Natural killer cell (primary cell): ENCODE data around the gene PRUNE1. TPM values are rescaled to one million over a fixed set of nuclear protein-coding genes. Genes with fewer than 3 reads are reported as not detected.
A peak's percentile ranks its signal among the peaks of the same experiment; 100 is the strongest.

ENCODE experiments used
- ATAC-seq, 3 donors: fragments of 150-1000 bp in 2 of 3; fragments of 200-7000 bp in 1 of 3; cut with Tn5 transposase; 1 replicate in 1 of 3; 2 replicates in 2 of 3; pipeline ENCODE4 v1.10.0; 2021; ENCODE audit warnings: mild to moderate bottlenecking in 2 of 3, moderate library complexity in 2 of 3
- DNase-seq, 2 donors: peaks; one replicate each; pipeline versions ENCODE4 v3.0.0 to v3.0.0-alpha.2; 2013 to 2021; ENCODE audit warnings: mixed read lengths in 1 of 2
- H3K27ac ChIP-seq: one replicate; pipeline ENCODE4 v1.5.1; 2013; ENCODE audit warnings: mild to moderate bottlenecking, low read length
- H3K27me3 ChIP-seq: one replicate; pipeline ENCODE4 v1.6.1; 2013; ENCODE audit warnings: low read length; ENCODE audit not compliant: control insufficient read depth, insufficient read depth
- H3K36me3 ChIP-seq: one replicate; pipeline ENCODE4 v1.6.1; 2013; ENCODE audit warnings: low read length; ENCODE audit not compliant: control insufficient read depth, insufficient read depth
- H3K4me1 ChIP-seq: one replicate; pipeline ENCODE4 v1.6.1; 2013; ENCODE audit warnings: low read length; ENCODE audit not compliant: control insufficient read depth, insufficient read depth
- H3K4me3 ChIP-seq: one replicate; pipeline ENCODE4 v1.5.1; 2013; ENCODE audit warnings: low read length
- H3K9me3 ChIP-seq: one replicate; pipeline ENCODE4 v1.6.1; 2013; ENCODE audit warnings: low read length; ENCODE audit not compliant: control insufficient read depth, insufficient read depth
- H3K27ac Mint-ChIP-seq, 2 donors: one replicate each; pipeline ENCODE4 v1.8.0; 2022; ENCODE audit warnings: mild to moderate bottlenecking in 2 of 2, mixed read lengths in 2 of 2, moderate library complexity in 1 of 2
- H3K27me3 Mint-ChIP-seq, 2 donors: one replicate each; pipeline ENCODE4 v1.8.0; 2022; ENCODE audit warnings: low read depth in 2 of 2, mixed read lengths in 2 of 2
- H3K36me3 Mint-ChIP-seq: one replicate; pipeline ENCODE4 v1.8.0; 2022; ENCODE audit warnings: mixed read lengths
- H3K4me1 Mint-ChIP-seq, 2 donors: one replicate each; pipeline ENCODE4 v1.8.0; 2022; ENCODE audit warnings: mixed read lengths in 2 of 2
- H3K4me3 Mint-ChIP-seq: one replicate; pipeline ENCODE4 v1.8.0; 2022; ENCODE audit warnings: mild to moderate bottlenecking, moderate library complexity, mixed read lengths
- H3K9me3 Mint-ChIP-seq, 2 donors: one replicate each; pipeline ENCODE4 v1.8.0; 2022; ENCODE audit warnings: mixed read lengths in 2 of 2
- WGBS: methylation state at CpG from one replicate; pipeline ENCODE4 v1.1.7; 2013; ENCODE audit warnings: missing lambda C conversion rate; ENCODE audit not compliant: insufficient coverage; 5-methylcytosine and 5-hydroxymethylcytosine counted together
- intact Hi-C: fragments of 100-400 bp; cut with micrococcal nuclease; formaldehyde crosslinking; loops from one replicate; pipeline ENCODE4 v1.14.2; 2022
- total RNA-seq, 4 donors: library from RNA; stranded (reverse); fragments of 120-200 nt in 1 of 4; gene quantifications; one replicate each; pipeline versions ENCODE4 v1.2.3 to v1.2.4, GENCODE V29; 2013 to 2022
- TF ChIP-seq, protein P1 (sequence below): fragments of 200-600 bp; IDR thresholded peaks from one replicate; pipeline ENCODE4 v1.8.0; 2022; ENCODE audit warnings: antibody characterized with exemption

Gene PRUNE1
- total RNA-seq, 3 donors from 2014 or later (not counting 1 experiment from before 2014, with no cell fraction given), result 11.4 to 14.1 (median 13.5) TPM

GRCh38 chr1:150970808-150971582, 37.3 kb upstream of the PRUNE1 start:
- peak overlapping the region; percentile 64 for H3K4me3 Mint-ChIP-seq
- H3K27ac Mint-ChIP-seq, result peak overlapping the region; percentile 77 to 88
- H3K9me3 Mint-ChIP-seq, result no peaks in the 10 kb centered on the region
- H3K27me3 Mint-ChIP-seq, result no peaks in the 10 kb centered on the region
- TF ChIP-seq, protein P1, sequence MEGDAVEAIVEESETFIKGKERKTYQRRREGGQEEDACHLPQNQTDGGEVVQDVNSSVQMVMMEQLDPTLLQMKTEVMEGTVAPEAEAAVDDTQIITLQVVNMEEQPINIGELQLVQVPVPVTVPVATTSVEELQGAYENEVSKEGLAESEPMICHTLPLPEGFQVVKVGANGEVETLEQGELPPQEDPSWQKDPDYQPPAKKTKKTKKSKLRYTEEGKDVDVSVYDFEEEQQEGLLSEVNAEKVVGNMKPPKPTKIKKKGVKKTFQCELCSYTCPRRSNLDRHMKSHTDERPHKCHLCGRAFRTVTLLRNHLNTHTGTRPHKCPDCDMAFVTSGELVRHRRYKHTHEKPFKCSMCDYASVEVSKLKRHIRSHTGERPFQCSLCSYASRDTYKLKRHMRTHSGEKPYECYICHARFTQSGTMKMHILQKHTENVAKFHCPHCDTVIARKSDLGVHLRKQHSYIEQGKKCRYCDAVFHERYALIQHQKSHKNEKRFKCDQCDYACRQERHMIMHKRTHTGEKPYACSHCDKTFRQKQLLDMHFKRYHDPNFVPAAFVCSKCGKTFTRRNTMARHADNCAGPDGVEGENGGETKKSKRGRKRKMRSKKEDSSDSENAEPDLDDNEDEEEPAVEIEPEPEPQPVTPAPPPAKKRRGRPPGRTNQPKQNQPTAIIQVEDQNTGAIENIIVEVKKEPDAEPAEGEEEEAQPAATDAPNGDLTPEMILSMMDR, result no peak
- no peak for ATAC-seq
- no peak overlapping the region for H3K27ac ChIP-seq
- 78% methylated on average over 10 of the region's 11 CpGs for WGBS
- no peak for DNase-seq
- peaks cover 7% of the 10 kb centered on the region for H3K36me3 Mint-ChIP-seq
- H3K4me3 ChIP-seq, result no peak overlapping the region
- no peaks in the 10 kb centered on the region for H3K9me3 ChIP-seq
- no peaks in the 10 kb centered on the region for H3K27me3 ChIP-seq
- H3K4me1 ChIP-seq, result peaks cover 39% of the 10 kb centered on the region
- peaks cover 39 to 50% of the 10 kb centered on the region in 2 donors for H3K4me1 Mint-ChIP-seq
- intact Hi-C loops, result no loop called here
- H3K36me3 ChIP-seq, result peaks cover 30% of the 10 kb centered on the region

DNA sequence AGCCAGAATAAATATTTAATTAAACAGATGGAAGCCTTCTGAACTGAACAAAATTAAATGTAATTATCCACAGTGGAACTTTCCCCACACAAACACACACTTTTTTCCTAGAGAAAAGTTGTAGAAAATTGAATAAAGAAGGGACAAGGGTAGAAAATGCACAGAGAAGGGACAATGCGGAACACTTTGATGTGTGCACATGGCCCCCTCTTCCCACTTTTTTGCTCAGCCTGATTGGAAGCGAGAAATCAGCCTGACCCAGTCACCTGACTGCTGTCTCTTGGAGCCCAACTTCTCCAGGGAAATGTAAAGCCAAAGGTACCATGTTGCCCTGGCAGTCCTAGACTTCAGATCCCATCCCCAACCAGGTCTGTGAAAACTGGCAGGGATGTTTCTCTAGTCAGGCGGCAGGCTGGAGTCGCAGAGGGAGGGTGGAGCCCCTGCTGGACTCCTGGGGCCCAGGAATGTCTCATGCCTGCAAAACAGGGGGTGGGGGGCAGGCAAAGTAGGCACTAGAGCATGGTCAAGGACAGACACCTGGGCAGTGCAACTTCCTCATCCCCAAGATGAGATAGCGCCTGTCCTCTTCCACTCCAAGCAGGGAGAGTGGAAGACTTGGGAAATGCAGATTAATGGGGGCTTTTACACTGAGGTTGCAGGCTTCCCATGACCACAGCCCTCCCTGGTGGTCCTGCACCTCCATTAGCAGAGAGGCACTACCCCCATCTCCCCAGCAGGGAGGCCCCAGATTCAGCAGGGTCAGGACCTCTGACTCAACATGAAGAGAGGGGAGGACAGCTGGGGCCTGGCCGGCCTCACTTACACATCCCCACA, 36.4 kb upstream of the PRUNE1 start:
- Mint-ChIP-seq H3K36me3 (no peaks in the 10 kb centered on the region), H3K4me3 (peak overlapping the region; percentile 86), H3K4me1 (peaks cover 47 to 53% of the 10 kb centered on the region in 2 donors), H3K27ac (peak overlapping the region; percentile 86 to 88), H3K27me3 (no peaks in the 10 kb centered on the region), H3K9me3 (no peaks in the 10 kb centered on the region)
- DNase-seq, result peak in 1 of 2 donors; percentile 30
- no peak for ATAC-seq
- no peaks in the 10 kb centered on the region for H3K27me3 ChIP-seq
- H3K9me3 ChIP-seq, result no peaks in the 10 kb centered on the region
- H3K27ac ChIP-seq, result no peak overlapping the region
- TF ChIP-seq, protein P1, result no peak
- 95% methylated on average over 5 of the region's 6 CpGs for WGBS
- H3K36me3 ChIP-seq, result peaks cover 22% of the 10 kb centered on the region
- peaks cover 46% of the 10 kb centered on the region for H3K4me1 ChIP-seq
- intact Hi-C loops, result no loop called here
- no peak overlapping the region for H3K4me3 ChIP-seq

- Mint-ChIP-seq H3K27ac (peak overlapping the region; percentile 86 to 88), H3K4me1 (peaks cover 54 to 60% of the 10 kb centered on the region in 2 donors), H3K36me3 (no peaks in the 10 kb centered on the region), H3K9me3 (no peaks in the 10 kb centered on the region), H3K4me3 (peak overlapping the region; percentile 86), H3K27me3 (no peaks in the 10 kb centered on the region)
- H3K27ac ChIP-seq, result no peak overlapping the region
- no peak for DNase-seq
- TF ChIP-seq, protein P1, result no peak
- intact Hi-C loops, result no loop called here
- H3K27me3 ChIP-seq, result no peaks in the 10 kb centered on the region
- no peaks in the 10 kb centered on the region for H3K9me3 ChIP-seq
- H3K4me3 ChIP-seq, result no peak overlapping the region
- no peak for ATAC-seq
- H3K4me1 ChIP-seq, result peaks cover 53% of the 10 kb centered on the region
- WGBS, result 86% methylated on average over 4 of the region's 4 CpGs
- peaks cover 15% of the 10 kb centered on the region for H3K36me3 ChIP-seq
Measured at GRCh38 chr1:150972417-150972940, 35.8 kb upstream of the PRUNE1 start.
